B cell (primary cell): ENCODE results near the gene MTMR10.

Experiments used
- CTCF ChIP-seq: fragments of 200-600 bp; IDR thresholded peaks from one replicate; pipeline ENCODE4 v1.8.0; 2022; ENCODE audit warnings: antibody characterized with exemption, mild to moderate bottlenecking
- EZH2 ChIP-seq: IDR thresholded peaks from 2 replicates; pipeline ENCODE4 v1.6.1; 2012; ENCODE audit warnings: borderline replicate concordance, low read depth, mild to moderate bottlenecking, moderate library complexity, low read length; ENCODE audit not compliant: insufficient read depth, poor library complexity, severe bottlenecking

- TF ChIP-seq EZH2 (no peak), CTCF (no peak)
Observed at GRCh38 chr15:30973379-30973778, 18.0 kb downstream of the MTMR10 start.
